Brain microvascular endothelial cell (primary cell): Measurements from ENCODE around the gene MCHR1.

ENCODE experiments used
- DNase-seq: peaks from one replicate; pipeline ENCODE4 v3.0.0-alpha.2; 2020
- H3K27ac ChIP-seq: fragments of 250-450 bp; sonication (Bioruptor Pico); 2 replicates; pipeline ENCODE4 v1.5.1; 2020; ENCODE audit warnings: mild to moderate bottlenecking, moderate library complexity
- H3K27me3 ChIP-seq: fragments of 250-450 bp; sonication (Bioruptor Pico); replicated peaks from 2 replicates; pipeline ENCODE4 v1.5.1; 2020; ENCODE audit warnings: mild to moderate bottlenecking
- H3K36me3 ChIP-seq: fragments of 250-450 bp; sonication (Bioruptor Pico); replicated peaks from 2 replicates; pipeline ENCODE4 v1.5.1; 2020; ENCODE audit warnings: mild to moderate bottlenecking
- H3K4me3 ChIP-seq: 2 replicates; pipeline ENCODE4 v1.5.1; 2011; ENCODE audit warnings: low read depth, mild to moderate bottlenecking, control low read depth, low read length, moderate library complexity
- in situ Hi-C: cut with HindIII; loops from 2 replicates; pipeline ENCODE4 v1.10.0; 2017; ENCODE audit warnings: low sequenced_read_pairs, low pct_ligation_motif_present
- TF ChIP-seq, protein P1 (sequence below): IDR thresholded peaks from 2 replicates; pipeline ENCODE4 v1.5.1; 2011; ENCODE audit warnings: low read depth, mild to moderate bottlenecking, moderate library complexity, low read length, control low read depth, inconsistent platforms; ENCODE audit errors: missing control alignments

Gene MCHR1

GRCh38 chr22:40642316-40642715 lies 37.0 kb upstream of the MCHR1 start:
- H3K36me3 ChIP-seq, result no peaks in the 10 kb centered on the region
- no peak overlapping the region for H3K27ac ChIP-seq
- no peak for DNase-seq
- H3K4me3 ChIP-seq, result no peak overlapping the region
- no peaks in the 10 kb centered on the region for H3K27me3 ChIP-seq
- in situ Hi-C loops, result loop anchor here (25.0 kb wide), 1 partner anchor 105 kb away; no protein-coding TSS in a partner anchor
- TF ChIP-seq, protein P1, sequence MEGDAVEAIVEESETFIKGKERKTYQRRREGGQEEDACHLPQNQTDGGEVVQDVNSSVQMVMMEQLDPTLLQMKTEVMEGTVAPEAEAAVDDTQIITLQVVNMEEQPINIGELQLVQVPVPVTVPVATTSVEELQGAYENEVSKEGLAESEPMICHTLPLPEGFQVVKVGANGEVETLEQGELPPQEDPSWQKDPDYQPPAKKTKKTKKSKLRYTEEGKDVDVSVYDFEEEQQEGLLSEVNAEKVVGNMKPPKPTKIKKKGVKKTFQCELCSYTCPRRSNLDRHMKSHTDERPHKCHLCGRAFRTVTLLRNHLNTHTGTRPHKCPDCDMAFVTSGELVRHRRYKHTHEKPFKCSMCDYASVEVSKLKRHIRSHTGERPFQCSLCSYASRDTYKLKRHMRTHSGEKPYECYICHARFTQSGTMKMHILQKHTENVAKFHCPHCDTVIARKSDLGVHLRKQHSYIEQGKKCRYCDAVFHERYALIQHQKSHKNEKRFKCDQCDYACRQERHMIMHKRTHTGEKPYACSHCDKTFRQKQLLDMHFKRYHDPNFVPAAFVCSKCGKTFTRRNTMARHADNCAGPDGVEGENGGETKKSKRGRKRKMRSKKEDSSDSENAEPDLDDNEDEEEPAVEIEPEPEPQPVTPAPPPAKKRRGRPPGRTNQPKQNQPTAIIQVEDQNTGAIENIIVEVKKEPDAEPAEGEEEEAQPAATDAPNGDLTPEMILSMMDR, result no peak

- TF ChIP-seq, protein P1, result no peak
- no peaks in the 10 kb centered on the region for H3K36me3 ChIP-seq
- no peak overlapping the region for H3K4me3 ChIP-seq
- in situ Hi-C loops, result loop anchor here (5.0 to 25.0 kb wide), 2 partner anchors 108 to 208 kb away; no protein-coding TSS in a partner anchor
- no peak for DNase-seq
- no peaks in the 10 kb centered on the region for H3K27me3 ChIP-seq
- no peak overlapping the region for H3K27ac ChIP-seq
Measured at GRCh38 chr22:40645579-40646197, 33.6 kb upstream of the MCHR1 start.

- Histone ChIP-seq H3K27ac (no peak overlapping the region), H3K27me3 (no peaks in the 10 kb centered on the region), H3K4me3 (no peak overlapping the region), H3K36me3 (no peaks in the 10 kb centered on the region)
- TF ChIP-seq, protein P1, result no peak
- DNase-seq, result no peak
- in situ Hi-C loops, result loop anchor here (5.0 to 25.0 kb wide), 2 partner anchors 111 to 211 kb away; no protein-coding TSS in a partner anchor
Measured at GRCh38 chr22:40648386-40648785, 30.9 kb upstream of the MCHR1 start.

DNA sequence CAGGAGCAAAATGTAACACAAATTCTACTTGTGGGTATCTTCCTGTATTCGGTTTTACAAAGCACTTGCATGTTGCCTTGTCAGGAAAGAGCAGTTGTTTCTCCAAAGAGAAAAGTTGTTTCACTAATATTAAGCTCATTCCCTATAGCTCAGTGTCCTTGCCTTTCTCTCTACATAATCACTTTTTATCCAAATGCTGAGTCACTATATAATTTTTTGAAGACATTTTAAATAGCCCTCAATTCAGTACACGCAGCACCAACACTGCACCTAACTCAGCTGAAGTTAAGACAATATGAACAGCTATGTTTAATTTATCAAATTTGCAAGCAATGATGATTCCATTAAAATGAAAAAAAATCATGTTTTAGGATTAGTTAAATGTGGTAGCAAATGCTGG lies 28.2 kb upstream of the MCHR1 start:
- TF ChIP-seq, protein P1, result no peak
- no peak for DNase-seq
- no peak overlapping the region for H3K4me3 ChIP-seq
- H3K27me3 ChIP-seq, result no peaks in the 10 kb centered on the region
- peak overlapping the region; percentile 97 for H3K27ac ChIP-seq
- in situ Hi-C loops, result no loop called here
- H3K36me3 ChIP-seq, result no peaks in the 10 kb centered on the region

DNA sequence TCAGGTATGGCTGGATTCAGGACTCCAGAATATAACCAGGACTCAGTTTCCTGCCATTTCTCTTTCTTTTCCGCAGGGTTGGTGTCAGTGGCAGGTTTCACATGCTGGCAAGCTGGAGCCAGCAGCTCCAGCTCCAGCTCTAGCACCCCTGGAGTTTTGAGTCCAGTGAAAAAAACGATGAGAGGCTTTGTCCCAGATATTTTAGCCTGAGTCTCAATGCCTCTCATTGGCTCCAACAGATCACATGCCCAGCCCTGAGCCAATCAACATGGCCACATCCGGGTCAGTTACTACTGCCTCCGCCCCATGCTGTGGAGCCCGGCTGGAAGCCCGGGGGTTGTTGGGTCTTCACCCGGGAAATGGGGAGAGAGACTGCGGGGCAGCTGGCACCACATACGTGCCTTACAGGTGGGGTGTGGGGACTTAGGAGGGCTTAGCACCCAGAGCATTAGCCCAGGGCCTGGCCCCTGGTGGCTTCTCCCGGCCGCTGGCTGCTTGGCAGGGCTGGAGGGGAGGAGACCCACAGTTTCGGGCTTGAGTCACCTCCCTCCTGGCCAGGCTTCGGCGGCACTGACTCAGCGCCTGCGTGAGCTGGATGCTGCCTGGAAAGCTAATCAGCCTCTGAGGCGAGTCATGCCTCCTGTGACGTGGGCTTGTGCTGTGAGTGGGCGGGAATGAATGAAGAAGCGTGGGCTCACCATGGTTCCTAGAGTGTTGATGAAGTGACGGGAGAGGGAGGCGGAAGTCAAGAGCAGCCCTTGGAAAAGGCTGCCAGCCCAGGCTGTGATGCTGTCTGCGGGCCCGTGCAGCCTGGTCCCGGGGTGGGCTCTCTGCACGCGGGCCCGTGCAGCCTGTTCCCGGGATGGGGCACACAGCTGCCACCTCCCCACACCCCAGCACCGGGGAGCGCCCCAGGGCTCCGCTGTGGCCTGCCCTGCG lies 27.5 kb upstream of the MCHR1 start:
- H3K36me3 ChIP-seq, result no peaks in the 10 kb centered on the region
- TF ChIP-seq, protein P1, result peak; percentile 22
- H3K27me3 ChIP-seq, result no peaks in the 10 kb centered on the region
- peak overlapping the region; percentile 77 for H3K4me3 ChIP-seq
- peak overlapping the region; percentile 97 for H3K27ac ChIP-seq
- in situ Hi-C loops, result no loop called here
- peak; percentile 99 for DNase-seq
